Neutrophil (primary cell): ENCODE measurements around the gene TUBGCP2.

Experiments used
- H3K27ac ChIP-seq: fragments of 200-600 bp; sonication (generic); 2 replicates; pipeline ENCODE4 v1.5.1; 2016; ENCODE audit warnings: mild to moderate bottlenecking, moderate library complexity
- H3K27me3 ChIP-seq: fragments of 200-600 bp; sonication (generic); 2 replicates; pipeline ENCODE4 v1.6.0; 2016; ENCODE audit warnings: mild to moderate bottlenecking
- H3K36me3 ChIP-seq: fragments of 200-600 bp; sonication (generic); 2 replicates; pipeline ENCODE4 v1.5.1; 2017
- H3K4me1 ChIP-seq, 2 experiments: fragments of 200-600 bp in 1 of 2; sonication (generic) in 1 of 2; 1 replicate in 1 of 2; 2 replicates in 1 of 2; pipeline versions ENCODE4 v1.5.1 to v1.6.1; 2013 to 2016; ENCODE audit warnings: low read depth in 1 of 2, low read length in 1 of 2, mild to moderate bottlenecking in 1 of 2, moderate library complexity in 1 of 2; ENCODE audit not compliant: control insufficient read depth in 1 of 2, insufficient read depth in 1 of 2
- H3K4me3 ChIP-seq, 2 experiments: fragments of 200-600 bp in 1 of 2; sonication (generic) in 1 of 2; 1 replicate in 1 of 2; 2 replicates in 1 of 2; pipeline ENCODE4 v1.5.1; 2013 to 2016; ENCODE audit warnings: low read depth in 1 of 2, low read length in 1 of 2, mild to moderate bottlenecking in 1 of 2, moderate library complexity in 1 of 2
- H3K9me3 ChIP-seq: fragments of 200-600 bp; sonication (generic); 2 replicates; pipeline ENCODE4 v1.5.1; 2016
- CTCF ChIP-seq: fragments of 200-600 bp; sonication (generic); IDR thresholded peaks from 2 replicates; pipeline ENCODE4 v1.5.1; 2016; ENCODE audit warnings: antibody characterized with exemption

TUBGCP2 gene

DNA sequence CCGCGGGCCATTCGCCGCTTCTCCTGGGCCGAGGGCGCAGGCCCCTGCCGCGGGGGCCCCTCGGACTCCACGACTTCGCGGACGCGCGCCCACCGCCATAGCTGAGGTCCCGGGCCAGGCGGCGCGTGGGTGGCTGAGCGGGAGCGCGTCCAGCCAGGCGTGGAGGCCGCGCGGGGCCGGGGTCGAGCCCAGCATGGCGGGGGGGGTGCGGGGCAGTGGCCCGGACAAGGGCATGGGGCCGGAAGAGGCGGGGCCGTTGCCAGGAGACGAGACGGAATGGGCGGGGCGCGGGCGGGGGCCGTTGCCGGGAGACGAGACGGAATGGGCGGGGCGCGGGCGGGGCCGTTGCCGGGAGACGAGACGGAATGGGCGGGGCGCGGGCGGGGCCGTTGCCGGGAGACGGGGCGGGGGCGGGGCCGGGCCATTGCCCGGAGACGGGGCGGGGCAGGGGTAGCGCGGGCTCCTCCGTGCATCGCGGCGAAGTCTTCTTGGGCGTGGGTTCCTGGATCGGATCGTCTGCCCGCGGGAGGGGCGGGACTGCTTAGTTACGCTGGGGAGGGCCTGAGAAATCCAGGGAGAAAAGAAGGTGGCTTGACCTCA, 46.8 kb downstream of the TUBGCP2 start:
- peak overlapping the region; percentile 93 for H3K27ac ChIP-seq
- H3K4me3 ChIP-seq: peak overlapping the region; percentile 72 to 73
- H3K27me3 ChIP-seq: peaks cover 7% of the 10 kb centered on the region
- no peaks in the 10 kb centered on the region for H3K9me3 ChIP-seq
- peaks cover 48% of the 10 kb centered on the region for H3K36me3 ChIP-seq
- no peak for TF ChIP-seq CTCF
- H3K4me1 ChIP-seq: peaks cover 84 to 88% of the 10 kb centered on the region in 2 experiments

DNA sequence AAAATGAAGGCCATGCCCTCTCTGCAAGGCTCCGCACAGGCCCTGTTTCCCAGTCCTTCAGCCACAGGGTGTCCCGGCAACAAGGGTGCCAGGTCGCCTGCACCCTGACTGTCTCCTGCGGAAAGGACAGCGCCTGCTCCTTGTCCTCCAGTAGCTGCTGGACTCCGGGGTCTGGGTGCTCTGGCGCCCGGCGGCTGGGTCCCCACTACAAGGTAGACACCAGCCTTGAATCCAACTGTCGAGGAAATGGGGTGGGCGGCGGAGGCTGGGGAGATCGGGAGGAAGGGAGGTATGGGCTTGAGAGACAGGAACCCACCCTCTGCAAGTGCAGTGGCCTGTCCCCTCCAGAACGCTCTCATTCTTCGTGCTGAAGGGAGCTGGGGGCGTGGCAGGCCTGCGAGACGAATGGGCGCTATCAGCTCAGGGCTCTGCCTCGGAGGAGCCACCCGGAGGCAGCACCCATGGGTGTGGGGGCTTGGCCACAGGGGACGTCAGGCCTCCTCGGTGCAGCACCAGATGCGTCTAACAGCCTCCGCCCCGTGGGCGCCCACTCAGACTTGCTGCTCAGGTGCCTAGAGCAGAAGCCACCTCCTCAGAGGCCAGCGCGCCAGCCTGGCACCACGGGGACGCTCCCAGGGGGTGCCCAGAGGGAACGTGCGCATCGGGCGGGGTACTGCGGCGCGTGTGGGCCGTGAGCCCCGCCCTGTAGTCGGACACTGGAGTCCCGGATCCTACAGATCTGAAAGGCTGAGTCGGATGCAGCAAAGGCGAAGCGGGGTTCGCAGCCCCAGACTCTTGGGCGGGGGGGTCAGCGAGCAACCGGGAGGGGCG, 47.6 kb downstream of the TUBGCP2 start:
- TF ChIP-seq CTCF: no peak
- H3K4me1 ChIP-seq: peaks cover 84 to 86% of the 10 kb centered on the region in 2 experiments
- H3K9me3 ChIP-seq: no peaks in the 10 kb centered on the region
- peaks cover 41% of the 10 kb centered on the region for H3K36me3 ChIP-seq
- H3K4me3 ChIP-seq: peak overlapping the region; percentile 72 to 73
- H3K27ac ChIP-seq: peak overlapping the region; percentile 93
- peaks cover 15% of the 10 kb centered on the region for H3K27me3 ChIP-seq

- TF ChIP-seq CTCF: no peak
- H3K4me1 ChIP-seq: peaks cover 71 to 73% of the 10 kb centered on the region in 2 experiments
- peaks cover 26% of the 10 kb centered on the region for H3K36me3 ChIP-seq
- no peaks in the 10 kb centered on the region for H3K9me3 ChIP-seq
- peak overlapping the region; percentile 53 to 58 for H3K4me3 ChIP-seq
- peaks cover 30% of the 10 kb centered on the region for H3K27me3 ChIP-seq
- H3K27ac ChIP-seq: peak overlapping the region; percentile 94
Observed at GRCh38 chr10:133259602-133259989, 49.1 kb downstream of the TUBGCP2 start.

- peaks cover 65 to 68% of the 10 kb centered on the region in 2 experiments for H3K4me1 ChIP-seq
Observed at GRCh38 chr10:133258818-133259601, 49.7 kb downstream of the TUBGCP2 start.

More at GRCh38 chr10:133258818-133259601, 49.7 kb downstream of the TUBGCP2 start:
- no peaks in the 10 kb centered on the region for H3K9me3 ChIP-seq
- peaks cover 36% of the 10 kb centered on the region for H3K27me3 ChIP-seq
- H3K27ac ChIP-seq: peak overlapping the region; percentile 94
- H3K36me3 ChIP-seq: peaks cover 20% of the 10 kb centered on the region
- peak overlapping the region; percentile 53 to 58 for H3K4me3 ChIP-seq
- peak; percentile 46 for TF ChIP-seq CTCF
